HepG2 (cell line): ENCODE results near the gene RIPOR1. TPM values are rescaled to one million over a fixed set of nuclear protein-coding genes. Genes with fewer than 3 reads are reported as not detected.

Experiments
- ARHGAP35 ChIP-seq: sonication (generic); formaldehyde crosslinking; IDR thresholded peaks from 2 replicates; pipeline ENCODE4 v1.9.0; 2022; ENCODE audit warnings: mild to moderate bottlenecking, inconsistent platforms, moderate library complexity, missing genetic modification reagents, borderline replicate concordance
- ARNTL ChIP-seq: sonication (generic); formaldehyde crosslinking; IDR thresholded peaks from 2 replicates; pipeline ENCODE4 v1.4.0; 2020; ENCODE audit warnings: mild to moderate bottlenecking, missing genetic modification reagents
- CREB1 ChIP-seq, 2 experiments: fragments of 450-650 bp in 1 of 2; IDR thresholded peaks; 2 replicates each; pipeline ENCODE4 v1.6.1; 2016 to 2017; ENCODE audit warnings: control low read depth in 1 of 2, mild to moderate bottlenecking in 1 of 2, missing compliant biosample characterization in 1 of 2, missing genetic modification characterization in 1 of 2
- DR1 ChIP-seq: sonication (generic); formaldehyde crosslinking; IDR thresholded peaks from 2 replicates; pipeline ENCODE4 v1.8.0; 2021; ENCODE audit warnings: mild to moderate bottlenecking, missing genetic modification reagents, inconsistent platforms
- FOXO1 ChIP-seq: sonication (generic); formaldehyde crosslinking; IDR thresholded peaks from 2 replicates; pipeline ENCODE4 v1.4.0; 2020; ENCODE audit warnings: missing genetic modification reagents
- HOXA5 ChIP-seq: sonication (generic); formaldehyde crosslinking; IDR thresholded peaks from 2 replicates; pipeline ENCODE4 v1.4.0; 2020; ENCODE audit warnings: missing genetic modification reagents
- HOXA7 ChIP-seq: sonication (generic); formaldehyde crosslinking; IDR thresholded peaks from 2 replicates; pipeline ENCODE4 v1.8.1; 2022; ENCODE audit warnings: mild to moderate bottlenecking, missing genetic modification reagents, moderate library complexity
- IRF9 ChIP-seq: sonication (generic); formaldehyde crosslinking; IDR thresholded peaks from 2 replicates; pipeline ENCODE4 v1.8.0; 2022; ENCODE audit warnings: missing genetic modification reagents, mild to moderate bottlenecking, borderline replicate concordance
- KDM5B ChIP-seq: sonication (generic); formaldehyde crosslinking; IDR thresholded peaks from 2 replicates; pipeline ENCODE4 v1.4.0; 2020; ENCODE audit warnings: missing genetic modification reagents, mild to moderate bottlenecking, borderline replicate concordance
- MXD3 ChIP-seq: IDR thresholded peaks from 2 replicates; pipeline ENCODE4 v1.6.1; 2016; ENCODE audit warnings: mild to moderate bottlenecking, missing biosample characterization, missing genetic modification reagents
- MYC ChIP-seq: sonication (generic); formaldehyde crosslinking; IDR thresholded peaks from 2 replicates; pipeline ENCODE4 v1.9.0; 2021; ENCODE audit warnings: missing genetic modification reagents, borderline replicate concordance
- POLR2A ChIP-seq, 2 experiments: IDR thresholded peaks; 2 replicates each; pipeline ENCODE4 v1.6.1; 2011; ENCODE audit warnings: low read depth in 2 of 2, low read length in 2 of 2, mild to moderate bottlenecking in 1 of 2, moderate library complexity in 1 of 2; ENCODE audit not compliant: insufficient read depth in 1 of 2
- REPIN1 ChIP-seq: sonication (generic); formaldehyde crosslinking; IDR thresholded peaks from 2 replicates; pipeline ENCODE4 v1.8.0; 2022; ENCODE audit warnings: missing genetic modification reagents, low read depth, mild to moderate bottlenecking, borderline replicate concordance
- SNRNP70 ChIP-seq: fragments of 200-400 bp; formaldehyde crosslinking; IDR thresholded peaks from 2 replicates; pipeline ENCODE4 v1.6.1; 2017; ENCODE audit warnings: mild to moderate bottlenecking, low read depth, low read length, moderate library complexity
- TEF ChIP-seq: sonication (generic); formaldehyde crosslinking; IDR thresholded peaks from 2 replicates; pipeline ENCODE4 v1.5.0; 2020; ENCODE audit warnings: missing genetic modification reagents
- THYN1 ChIP-seq: sonication (generic); formaldehyde crosslinking; IDR thresholded peaks from 2 replicates; pipeline ENCODE4 v1.8.1; 2023; ENCODE audit warnings: low read depth, mild to moderate bottlenecking, moderate library complexity, missing genetic modification reagents, borderline replicate concordance
- U2AF1 ChIP-seq: fragments of 200-400 bp; formaldehyde crosslinking; optimal IDR thresholded peaks from 2 replicates; pipeline ENCODE3; 2017; ENCODE audit warnings: mild to moderate bottlenecking, low read depth, low read length
- ZBTB21 ChIP-seq: sonication (generic); formaldehyde crosslinking; IDR thresholded peaks from 2 replicates; pipeline ENCODE4 v1.4.0; 2020; ENCODE audit warnings: missing genetic modification reagents
- ZNF12 ChIP-seq: sonication (generic); formaldehyde crosslinking; IDR thresholded peaks from 2 replicates; pipeline ENCODE4 v1.5.0; 2020; ENCODE audit warnings: missing genetic modification reagents
- ZNF234 ChIP-seq: sonication (generic); formaldehyde crosslinking; conservative IDR thresholded peaks from 2 replicates; pipeline ENCODE4 v1.5.1; 2020; ENCODE audit warnings: mild to moderate bottlenecking, missing genetic modification reagents
- ZNF292 ChIP-seq: sonication (generic); formaldehyde crosslinking; IDR thresholded peaks from 2 replicates; pipeline ENCODE4 v1.8.1; 2022; ENCODE audit warnings: mild to moderate bottlenecking, low read depth, missing genetic modification reagents, borderline replicate concordance
- ZNF350 ChIP-seq: sonication (generic); formaldehyde crosslinking; IDR thresholded peaks from 2 replicates; pipeline ENCODE4 v1.4.0; 2020; ENCODE audit warnings: mild to moderate bottlenecking, low read depth, missing genetic modification reagents, borderline replicate concordance
- ZNF550 ChIP-seq: sonication (generic); formaldehyde crosslinking; IDR thresholded peaks from 2 replicates; pipeline ENCODE4 v1.4.0; 2020; ENCODE audit warnings: mild to moderate bottlenecking, missing genetic modification reagents, borderline replicate concordance
- ZNF737 ChIP-seq: sonication (generic); formaldehyde crosslinking; IDR thresholded peaks from 2 replicates; pipeline ENCODE4 v1.5.0; 2020; ENCODE audit warnings: missing genetic modification reagents, mild to moderate bottlenecking, borderline replicate concordance
- ZNF773 ChIP-seq: sonication (generic); formaldehyde crosslinking; IDR thresholded peaks from 2 replicates; pipeline ENCODE4 v1.4.0; 2020; ENCODE audit warnings: missing genetic modification reagents, borderline replicate concordance
- ZUFSP ChIP-seq: sonication (generic); formaldehyde crosslinking; IDR thresholded peaks from 2 replicates; pipeline ENCODE4 v1.9.0; 2021; ENCODE audit warnings: missing genetic modification reagents, mild to moderate bottlenecking, borderline replicate concordance
- polyA plus RNA-seq, 8 experiments: library from polyadenylated mRNA; depleted of rRNA in 3 of 8; stranded (reverse) in 7 of 8; unstranded in 1 of 8; fragments of >200 nt; fragmentation: Illumina TruSeq in 4 of 8; extraction: Trizol in 4 of 8; gene quantifications; 2 replicates each; pipeline versions ENCODE4 v1.2.1 to v1.2.3, GENCODE V29; 2011 to 2016; ENCODE audit warnings: low read depth in 4 of 8, missing spikeins in 1 of 8, mixed read lengths in 1 of 8; ENCODE audit not compliant: insufficient read depth in 1 of 8
- total RNA-seq, 5 experiments: library from RNA; depleted of rRNA; stranded (reverse); fragments of >200 nt; fragmentation: Illumina TruSeq; extraction: Trizol; gene quantifications; 2 replicates each; pipeline ENCODE4 v1.2.3, GENCODE V29; 2016; ENCODE audit warnings: low read depth in 1 of 5

The RIPOR1 gene
- total and polyA plus RNA-seq, 2 of the 13 experiments (the other 11 are each of a cell fraction or from before 2014, with no cell fraction given), result 4.6 to 8.1 TPM

- TF ChIP-seq ZUFSP (CRISPR knock-in tag), result no peak
- no peak for TF ChIP-seq ARNTL (CRISPR knock-in tag)
- no peak for TF ChIP-seq ZNF550 (CRISPR knock-in tag)
- peak; percentile 46; the same call in 1 of the 2 replicates for TF ChIP-seq REPIN1 (CRISPR knock-in tag)
- TF ChIP-seq SNRNP70, result no peak
- peak; percentile 37 to 75; a peak in 2 of 4 replicates for TF ChIP-seq POLR2A (IDR thresholded peaks at IDR 0.05; ENCODE audit: insufficient read depth in 1 of 2, low read depth in 2 of 2, low read length in 2 of 2)
- TF ChIP-seq MXD3, result peak; percentile 47; the same call in 1 of the 2 replicates
- no peak for TF ChIP-seq ZNF12 (CRISPR knock-in tag)
- peak; percentile 11; the same call in 1 of the 2 replicates for TF ChIP-seq KDM5B (CRISPR knock-in tag)
- TF ChIP-seq HOXA5 (CRISPR knock-in tag), result 0 out of 2 replicates have a peak, but pooled peaks have one; percentile 67
- TF ChIP-seq ZNF234, result no peak
- TF ChIP-seq ZNF773 (CRISPR knock-in tag), result peak; percentile 53; the same call in 1 of the 2 replicates
- no peak for TF ChIP-seq ZBTB21 (CRISPR knock-in tag)
- no peak for TF ChIP-seq THYN1
- TF ChIP-seq DR1 (CRISPR knock-in tag), result no peak
- TF ChIP-seq ZNF737 (CRISPR knock-in tag), result 0 out of 2 replicates have a peak, but pooled peaks have one; percentile 81
- TF ChIP-seq CREB1 (IDR thresholded peaks at IDR 0.05), result no peak
- TF ChIP-seq CREB1 (CRISPR knock-in tag; IDR thresholded peaks at IDR 0.05), result no peak
- no peak for TF ChIP-seq HOXA7
- no peak for TF ChIP-seq IRF9
- no peak for TF ChIP-seq FOXO1 (CRISPR knock-in tag)
- 0 out of 2 replicates have a peak, but pooled peaks have one; percentile 26 for TF ChIP-seq ZNF350 (CRISPR knock-in tag)
- TF ChIP-seq ZNF292, result no peak
- TF ChIP-seq MYC (CRISPR knock-in tag), result peak; percentile 70
- no peak for TF ChIP-seq U2AF1
- TF ChIP-seq ARHGAP35 (CRISPR knock-in tag), result 0 out of 2 replicates have a peak, but pooled peaks have one; percentile 71
- TF ChIP-seq TEF (CRISPR knock-in tag), result 0 out of 2 replicates have a peak, but pooled peaks have one; percentile 16
These were observed 397 bp downstream of the RIPOR1 start (continued) for GRCh38 chr16:67528870-67529581.
